GM12892 (cell line): ENCODE measurements around the gene CHAC2.

Experiments
- POLR2A ChIP-seq: IDR thresholded peaks from 2 replicates; pipeline ENCODE4 v1.6.1; 2011; ENCODE audit warnings: low read depth, low read length, control low read depth
- POLR2AphosphoS5 ChIP-seq: IDR thresholded peaks from 2 replicates; pipeline ENCODE4 v1.6.1; 2011; ENCODE audit warnings: low read depth, low read length, control low read depth
- TAF1 ChIP-seq: IDR thresholded peaks from 2 replicates; pipeline ENCODE4 v1.6.1; 2011; ENCODE audit warnings: low read depth, mild to moderate bottlenecking, control low read depth, low read length, borderline replicate concordance

DNA sequence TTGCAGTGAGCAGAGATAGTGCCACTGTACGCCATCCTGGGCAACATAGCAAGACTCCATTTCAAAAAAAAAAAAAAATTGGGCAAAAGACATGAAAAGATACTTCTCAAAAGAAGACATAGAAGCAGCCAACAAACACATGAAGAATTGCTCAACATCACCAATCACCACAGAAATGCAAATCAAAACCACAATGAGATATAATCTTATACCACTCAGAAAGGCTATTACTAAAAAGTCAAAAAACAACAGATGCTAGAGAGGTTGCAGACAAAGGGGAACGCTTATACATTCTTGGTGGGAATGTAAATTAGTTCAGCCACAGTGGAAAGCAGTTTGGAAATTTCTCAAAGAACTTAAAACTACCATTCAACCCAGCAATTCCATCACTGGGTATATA, 43.1 kb upstream of the CHAC2 start:
- TF ChIP-seq POLR2AphosphoS5: no peak
- TF ChIP-seq POLR2A: no peak
- TF ChIP-seq TAF1: no peak
